Bronchial smooth muscle cell (primary cell): ENCODE measurements around the gene PANK4. TPM values are rescaled to one million over a fixed set of nuclear protein-coding genes. Genes with fewer than 3 reads are reported as not detected.

Experiments used
- total RNA-seq: library from RNA; depleted of rRNA; stranded (reverse); fragments of >200 nt; gene quantifications from 2 replicates; pipeline ENCODE4 v1.2.1, GENCODE V29; 2014

Gene PANK4
- 14.7 and 16.1 TPM in 2 replicates for total RNA-seq

GRCh38 chr1:2525920-2526823, at the start of gene PANK4:
PANK4 (minus strand) TSS chr1:2526596; CDS start chr1:2526587, 9 bp downstream.

GRCh38 chr1:2556277-2556677, 29.9 kb upstream of the PANK4 start, which contains the start of gene TNFRSF14:
TNFRSF14 (plus strand) TSS chr1:2556371; CDS start chr1:2556665, 294 bp downstream.

DNA sequence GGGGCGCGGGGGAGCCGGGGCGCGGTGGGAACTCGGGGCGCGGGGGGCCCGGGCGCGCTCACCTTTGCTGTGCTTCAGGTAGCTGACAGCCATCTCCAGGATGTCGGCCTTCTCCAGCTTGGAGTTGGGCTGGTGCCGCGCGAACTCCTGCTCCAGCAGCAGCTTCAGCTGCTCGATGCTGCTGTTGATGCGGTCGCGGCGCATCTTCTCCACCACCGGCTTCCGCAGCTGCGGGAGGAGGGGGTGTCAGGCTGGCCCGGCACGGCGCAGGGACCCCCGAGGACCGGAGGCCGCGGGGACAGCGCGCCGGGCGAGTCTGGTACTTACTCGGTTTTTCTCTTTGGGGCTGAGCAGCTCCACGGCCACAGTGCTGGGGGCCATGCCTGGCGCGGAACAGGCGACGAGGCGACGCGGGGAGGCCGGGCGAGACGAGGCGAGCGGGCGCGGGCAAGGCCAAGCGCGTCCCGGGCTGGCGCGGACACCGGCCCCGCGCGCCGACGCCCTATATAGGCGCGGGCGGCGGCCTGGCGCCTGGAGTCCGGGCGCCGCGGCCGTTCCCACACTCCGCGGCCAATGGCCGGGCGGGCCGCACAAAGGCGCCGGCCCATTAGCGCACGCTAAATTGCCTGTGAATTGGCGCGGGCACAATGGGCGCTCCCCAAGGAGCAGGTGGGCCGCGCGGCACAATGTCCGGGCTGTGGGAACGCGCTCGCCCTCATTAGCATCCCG, 3.6 kb upstream of the PANK4 start, which contains the start of gene HES5:
Gene HES5, minus strand, starts transcription at position 480 of the 729 bp plus-strand sequence. Its CDS starts 99 bp downstream, at position 381.

GRCh38 chr1:2476061-2476999, 50.1 kb downstream of the PANK4 start, which contains the start of gene PLCH2:
PLCH2 (plus strand) TSS chr1:2476289; CDS start chr1:2476589, 300 bp downstream.

Other genes starting within 250 kb of the PANK4 start
- 9.9 and 12.1 TPM in 2 replicates for gene MORN1, start 135.0 kb downstream of the PANK4 start, total RNA-seq
- 73.9 and 89.9 TPM in 2 replicates for gene RER1, start 134.8 kb downstream of the PANK4 start, total RNA-seq
- gene PEX10, start 114.0 kb downstream of the PANK4 start, total RNA-seq = 26.4 and 28.5 TPM in 2 replicates
- 0.16 and 0.43 TPM in 2 replicates for gene PLCH2, start 50.3 kb downstream of the PANK4 start, total RNA-seq
- not detected in 2 replicates for gene HES5, start 3.7 kb upstream of the PANK4 start, total RNA-seq
- gene TNFRSF14, start 29.8 kb upstream of the PANK4 start, total RNA-seq = 21.3 and 33.7 TPM in 2 replicates
- 3.8 and 6.6 TPM in 2 replicates for gene PRXL2B, start 60.2 kb upstream of the PANK4 start, total RNA-seq
- 0.16 and 0.26 TPM in 2 replicates for gene MMEL1, start 106.4 kb upstream of the PANK4 start, total RNA-seq